Activated CD4-positive, alpha-beta T cell treated with anti-CD3 and anti-CD28 coated beads, Interleukin-2, amount 10 ng/mL, durations not matched to agents 7 days and 5 days (primary cell): ENCODE results near the gene MYEF2. TPM values are rescaled to one million over a fixed set of nuclear protein-coding genes. Genes with fewer than 3 reads are reported as not detected.
A peak's percentile ranks its signal among the peaks of the same experiment; 100 is the strongest.

Experiments used
- CTCF ChIA-PET: fragments of 350-600 bp; sonication (Branson Sonifier 250); formaldehyde crosslinking; loops from one replicate; lab custom pipeline; 2021; ENCODE audit warnings: antibody characterized with exemption; lab: Charles Lee
- POLR2A ChIA-PET: fragments of 350-600 bp; sonication (Branson Sonifier 250); formaldehyde crosslinking; loops from one replicate; lab custom pipeline; 2021; ENCODE audit warnings: antibody characterized with exemption; lab: Charles Lee
- DNase-seq: peaks from one replicate; pipeline ENCODE4 v3.0.0-alpha.2; 2020
- H3K27ac Mint-ChIP-seq: one replicate; pipeline ENCODE4 v1.8.0; 2021; ENCODE audit warnings: mild to moderate bottlenecking, moderate library complexity, mixed read lengths
- H3K27me3 Mint-ChIP-seq: one replicate; pipeline ENCODE4 v1.8.0; 2021; ENCODE audit warnings: mixed read lengths
- H3K36me3 Mint-ChIP-seq: one replicate; pipeline ENCODE4 v1.8.0; 2021; ENCODE audit warnings: low read depth, mixed read lengths
- H3K4me1 Mint-ChIP-seq: one replicate; pipeline ENCODE4 v1.8.0; 2021; ENCODE audit warnings: mixed read lengths
- H3K4me3 Mint-ChIP-seq: one replicate; pipeline ENCODE4 v1.8.0; 2021; ENCODE audit warnings: mild to moderate bottlenecking, moderate library complexity, mixed read lengths
- H3K9me3 Mint-ChIP-seq: one replicate; pipeline ENCODE4 v1.8.0; 2021; ENCODE audit warnings: mixed read lengths
- total RNA-seq, 2 experiments: library from RNA; stranded (reverse); gene quantifications; one replicate each; pipeline ENCODE4 v1.2.3, GENCODE V29; 2021

The MYEF2 gene
- total RNA-seq, 2 experiments from 2014 or later = 23.3 to 25.2 TPM

DNA sequence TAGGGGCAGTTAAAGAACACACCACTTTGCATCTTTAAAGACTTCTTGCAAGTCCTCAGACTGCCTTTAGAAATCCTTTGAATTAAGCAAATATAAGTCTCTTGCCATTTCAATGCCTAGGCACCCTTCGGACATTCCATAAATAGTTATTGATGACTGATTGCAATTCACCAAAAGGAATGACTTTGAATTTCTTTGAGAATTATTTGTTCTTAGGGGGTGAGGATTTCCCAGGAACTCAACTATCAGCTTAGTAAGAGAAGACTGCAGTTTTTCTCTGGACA lies 495 bp upstream of the MYEF2 start:
- H3K9me3 Mint-ChIP-seq = no peaks in the 10 kb centered on the region
- POLR2A ChIA-PET = no interaction called here
- H3K27ac Mint-ChIP-seq = peak overlapping the region; percentile 25
- H3K4me3 Mint-ChIP-seq = peak overlapping the region; percentile 54
- peaks cover 8% of the 10 kb centered on the region for H3K36me3 Mint-ChIP-seq
- no peak for DNase-seq
- CTCF ChIA-PET = no interaction called here
- H3K4me1 Mint-ChIP-seq = peaks cover 23% of the 10 kb centered on the region
- peaks cover 16% of the 10 kb centered on the region for H3K27me3 Mint-ChIP-seq

- ChIA-PET POLR2A (interaction anchor here (0.7 to 1.2 kb wide), 3 partner anchors 100 to 1004 kb away, joined by 3 to 4 read pairs (median 3); partner anchors contain the start of gene CEP152), CTCF (no interaction called here)
- Mint-ChIP-seq H3K27ac (peak overlapping the region; percentile 93), H3K4me1 (peaks cover 23% of the 10 kb centered on the region), H3K27me3 (peaks cover 10% of the 10 kb centered on the region), H3K36me3 (peaks cover 12% of the 10 kb centered on the region), H3K4me3 (peak overlapping the region; percentile 82), H3K9me3 (peaks cover 6% of the 10 kb centered on the region)
- no peak for DNase-seq
Measured at GRCh38 chr15:48177383-48177765, 721 bp downstream of the MYEF2 start.

GRCh38 chr15:48176957-48177356 lies 1.1 kb downstream of the MYEF2 start:
- Mint-ChIP-seq H3K4me3 (peak overlapping the region; percentile 82), H3K27me3 (peaks cover 6% of the 10 kb centered on the region), H3K9me3 (peaks cover 6% of the 10 kb centered on the region), H3K4me1 (peaks cover 23% of the 10 kb centered on the region), H3K36me3 (peaks cover 12% of the 10 kb centered on the region), H3K27ac (peak overlapping the region; percentile 93)
- CTCF ChIA-PET = no interaction called here
- no peak for DNase-seq
- POLR2A ChIA-PET = interaction anchor here (0.7 kb wide), 1 partner anchor 101 kb away, joined by 3 read pairs; no protein-coding TSS in a partner anchor

- Mint-ChIP-seq H3K27ac (no peak overlapping the region), H3K27me3 (peaks cover 3% of the 10 kb centered on the region), H3K4me1 (peaks cover 23% of the 10 kb centered on the region), H3K9me3 (peaks cover 6% of the 10 kb centered on the region), H3K4me3 (no peak overlapping the region), H3K36me3 (peaks cover 12% of the 10 kb centered on the region)
- DNase-seq = no peak
- POLR2A ChIA-PET = no interaction called here
- CTCF ChIA-PET = no interaction called here
Measured at GRCh38 chr15:48176112-48176511, 2.0 kb downstream of the MYEF2 start.

- DNase-seq = no peak
- Mint-ChIP-seq H3K9me3 (peaks cover 6% of the 10 kb centered on the region), H3K4me1 (peaks cover 23% of the 10 kb centered on the region), H3K27me3 (peaks cover 3% of the 10 kb centered on the region), H3K4me3 (no peak overlapping the region), H3K27ac (no peak overlapping the region), H3K36me3 (peaks cover 12% of the 10 kb centered on the region)
- POLR2A ChIA-PET = no interaction called here
- CTCF ChIA-PET = no interaction called here
Measured at GRCh38 chr15:48175126-48175525, 3.0 kb downstream of the MYEF2 start.

DNA sequence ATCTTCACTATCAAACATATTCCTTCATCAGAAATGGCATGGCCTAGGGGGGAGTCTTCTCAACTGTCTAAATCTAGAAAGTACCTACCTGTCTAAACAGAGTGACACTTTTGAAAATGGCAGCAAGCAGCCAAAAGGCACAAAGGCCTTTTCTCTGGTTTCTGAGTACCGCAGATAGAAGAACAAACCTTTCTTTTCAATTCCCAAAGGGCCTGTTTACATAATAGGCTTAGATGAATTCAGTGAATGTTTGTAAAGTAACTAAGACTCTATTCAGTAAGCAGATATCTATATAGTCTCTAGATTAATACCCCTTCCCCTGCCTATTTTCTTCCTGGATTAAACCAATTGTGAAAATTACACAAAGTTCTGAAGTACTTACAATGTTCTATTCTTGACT lies 7.1 kb downstream of the MYEF2 start:
- no peak overlapping the region for H3K4me3 Mint-ChIP-seq
- peaks cover 34% of the 10 kb centered on the region for H3K36me3 Mint-ChIP-seq
- H3K27ac Mint-ChIP-seq = no peak overlapping the region

GRCh38 chr15:48168616-48169015 lies 9.5 kb downstream of the MYEF2 start:
- ChIA-PET CTCF (no interaction called here), POLR2A (no interaction called here)
- Mint-ChIP-seq H3K27me3 (no peaks in the 10 kb centered on the region), H3K4me3 (no peak overlapping the region), H3K27ac (no peak overlapping the region), H3K9me3 (peaks cover 6% of the 10 kb centered on the region), H3K36me3 (peaks cover 31% of the 10 kb centered on the region), H3K4me1 (no peaks in the 10 kb centered on the region)
- DNase-seq = no peak

More for the DNA sequence above, 7.1 kb downstream of the MYEF2 start:
- Mint-ChIP-seq H3K27me3 (no peaks in the 10 kb centered on the region), H3K4me1 (peaks cover 11% of the 10 kb centered on the region), H3K9me3 (peaks cover 6% of the 10 kb centered on the region)
- ChIA-PET POLR2A (no interaction called here), CTCF (no interaction called here)
- DNase-seq = no peak

GRCh38 chr15:48153526-48153925 lies 24.6 kb downstream of the MYEF2 start:
- H3K27me3 Mint-ChIP-seq = no peaks in the 10 kb centered on the region
- H3K27ac Mint-ChIP-seq = no peak overlapping the region
- no peaks in the 10 kb centered on the region for H3K9me3 Mint-ChIP-seq
- H3K4me1 Mint-ChIP-seq = no peaks in the 10 kb centered on the region
- ChIA-PET POLR2A (no interaction called here), CTCF (no interaction called here)
- no peak for DNase-seq
- no peak overlapping the region for H3K4me3 Mint-ChIP-seq
- peaks cover 10% of the 10 kb centered on the region for H3K36me3 Mint-ChIP-seq

- Mint-ChIP-seq H3K4me3 (no peak overlapping the region), H3K27ac (no peak overlapping the region), H3K9me3 (no peaks in the 10 kb centered on the region), H3K4me1 (peaks cover 2% of the 10 kb centered on the region), H3K36me3 (peaks cover 18% of the 10 kb centered on the region), H3K27me3 (no peaks in the 10 kb centered on the region)
- DNase-seq = no peak
- ChIA-PET POLR2A (no interaction called here), CTCF (no interaction called here)
Measured at GRCh38 chr15:48149858-48150257, 28.2 kb downstream of the MYEF2 start.

DNA sequence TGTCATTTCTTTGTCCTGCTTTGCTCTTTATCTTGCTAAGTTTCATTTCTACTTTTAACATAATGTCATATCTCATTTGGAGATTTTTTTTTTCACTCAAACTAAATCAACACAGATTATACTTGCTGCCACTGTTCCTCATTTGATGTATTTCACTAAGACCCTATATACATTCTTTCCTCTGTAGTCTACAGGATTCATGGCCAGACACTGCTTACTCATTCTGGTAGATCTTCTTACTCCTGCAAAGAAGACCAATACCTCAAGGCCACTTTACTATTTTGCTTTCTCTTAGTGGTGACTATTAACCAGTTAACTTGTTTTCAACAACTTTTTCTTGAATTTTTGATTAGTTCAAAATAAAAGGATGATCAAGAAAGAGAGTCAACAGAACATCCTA lies 30.7 kb downstream of the MYEF2 start:
- POLR2A ChIA-PET = no interaction called here
- CTCF ChIA-PET = no interaction called here
- no peaks in the 10 kb centered on the region for H3K9me3 Mint-ChIP-seq

DNA sequence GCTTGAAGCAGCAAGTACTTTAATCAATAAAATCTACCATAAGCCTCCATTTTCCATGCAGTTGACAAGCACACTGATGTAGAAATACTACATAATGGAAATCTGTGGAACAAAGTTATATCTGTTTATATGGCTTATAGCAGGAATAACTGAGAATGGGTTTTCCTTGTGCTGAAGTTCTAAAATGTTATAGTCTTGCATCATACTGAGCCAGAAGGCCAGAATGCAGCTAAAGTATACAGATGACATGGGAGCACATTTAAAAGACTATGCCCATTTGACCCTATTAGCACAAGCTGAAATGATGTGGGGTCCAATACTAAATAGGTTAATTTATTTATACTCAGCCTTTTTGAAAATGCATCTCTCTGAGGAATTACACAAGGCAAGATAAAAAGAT lies 32.2 kb downstream of the MYEF2 start:
- ChIA-PET POLR2A (no interaction called here), CTCF (no interaction called here)
- H3K4me3 Mint-ChIP-seq = no peak overlapping the region

More for the DNA sequence above, 30.7 kb downstream of the MYEF2 start:
- Mint-ChIP-seq H3K4me3 (no peak overlapping the region), H3K4me1 (peaks cover 6% of the 10 kb centered on the region), H3K36me3 (peaks cover 15% of the 10 kb centered on the region), H3K27me3 (no peaks in the 10 kb centered on the region), H3K27ac (no peak overlapping the region)
- no peak for DNase-seq

DNA sequence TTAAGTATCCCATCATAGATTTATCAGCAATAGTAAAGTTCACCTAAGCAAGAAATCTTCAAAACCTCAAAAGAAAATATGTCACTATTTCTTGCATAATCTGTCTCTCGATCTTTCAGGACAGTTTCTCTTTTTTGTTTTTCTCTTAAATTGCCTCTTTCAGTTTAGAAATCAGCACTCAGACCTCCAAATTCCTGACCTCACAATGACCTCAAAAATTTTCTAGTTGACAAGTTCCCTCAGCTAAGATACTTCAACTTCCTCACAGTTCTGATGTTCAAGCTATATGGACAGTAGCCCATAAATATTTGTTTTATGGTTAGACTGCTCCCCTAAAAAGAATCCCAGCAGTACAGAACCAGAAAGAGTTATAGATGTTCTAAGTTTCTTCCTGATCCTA lies 33.2 kb downstream of the MYEF2 start:
- peaks cover 6% of the 10 kb centered on the region for H3K4me1 Mint-ChIP-seq
- POLR2A ChIA-PET = interaction anchor here (0.7 kb wide), 2 partner anchors 168 to 737 kb away, joined by 3 to 4 read pairs; no protein-coding TSS in a partner anchor
- H3K27ac Mint-ChIP-seq = no peak overlapping the region
- no peaks in the 10 kb centered on the region for H3K9me3 Mint-ChIP-seq
- peaks cover 17% of the 10 kb centered on the region for H3K36me3 Mint-ChIP-seq
- no peak for DNase-seq
- no peak overlapping the region for H3K4me3 Mint-ChIP-seq
- H3K27me3 Mint-ChIP-seq = no peaks in the 10 kb centered on the region
- CTCF ChIA-PET = no interaction called here

More for the DNA sequence above, 32.2 kb downstream of the MYEF2 start:
- Mint-ChIP-seq H3K27me3 (no peaks in the 10 kb centered on the region), H3K9me3 (no peaks in the 10 kb centered on the region), H3K27ac (no peak overlapping the region), H3K4me1 (peaks cover 6% of the 10 kb centered on the region), H3K36me3 (peaks cover 17% of the 10 kb centered on the region)
- DNase-seq = no peak

DNA sequence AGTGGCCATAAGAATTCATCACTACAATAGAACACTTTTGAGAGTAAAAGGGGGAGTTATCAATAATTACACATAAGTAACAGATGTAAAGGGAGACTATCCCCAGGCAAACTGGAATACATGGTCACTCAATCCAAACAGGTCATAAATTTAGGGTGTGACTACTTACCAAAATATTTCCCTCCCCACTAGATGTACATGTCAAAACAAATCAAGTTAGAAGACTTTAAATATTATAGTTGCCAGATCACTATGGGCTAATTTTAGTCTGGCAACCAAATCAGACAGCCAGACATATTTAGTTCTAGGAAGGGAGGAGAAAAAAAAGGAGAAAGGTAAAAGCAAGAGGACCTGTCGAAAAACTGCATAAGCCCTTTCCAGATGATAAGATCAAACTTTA lies 34.2 kb downstream of the MYEF2 start:
- H3K27me3 Mint-ChIP-seq = no peaks in the 10 kb centered on the region
- DNase-seq = no peak

DNA sequence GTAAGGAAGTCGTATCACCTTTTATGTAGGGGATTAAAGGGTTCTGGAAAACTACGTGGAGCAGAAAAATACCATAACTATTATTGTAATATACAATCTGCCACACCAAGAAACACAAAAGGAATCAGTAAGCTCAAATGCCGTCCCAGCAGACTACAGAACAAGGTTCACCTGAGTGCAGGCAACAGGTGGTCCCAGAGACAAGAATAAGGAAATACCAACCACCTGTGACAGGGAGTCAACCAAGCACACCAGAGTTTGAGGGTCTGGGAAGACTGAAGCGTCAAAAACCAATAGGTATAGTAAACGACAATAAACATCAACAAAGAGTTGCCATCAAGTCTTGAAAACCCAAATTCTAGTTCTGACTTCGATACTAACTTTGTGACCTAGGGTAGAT lies 45.2 kb downstream of the MYEF2 start:
- no peak for DNase-seq
- H3K4me3 Mint-ChIP-seq = no peak overlapping the region
- H3K4me1 Mint-ChIP-seq = no peaks in the 10 kb centered on the region
- H3K27ac Mint-ChIP-seq = no peak overlapping the region
- no peaks in the 10 kb centered on the region for H3K9me3 Mint-ChIP-seq
- CTCF ChIA-PET = no interaction called here
- H3K36me3 Mint-ChIP-seq = no peaks in the 10 kb centered on the region
- peaks cover 4% of the 10 kb centered on the region for H3K27me3 Mint-ChIP-seq
- POLR2A ChIA-PET = no interaction called here

More for the DNA sequence above, 34.2 kb downstream of the MYEF2 start:
- Mint-ChIP-seq H3K9me3 (no peaks in the 10 kb centered on the region), H3K36me3 (peaks cover 14% of the 10 kb centered on the region), H3K27ac (no peak overlapping the region), H3K4me3 (no peak overlapping the region), H3K4me1 (peaks cover 6% of the 10 kb centered on the region)
- ChIA-PET CTCF (no interaction called here), POLR2A (no interaction called here)
